GM19239 (cell line): Measurements from ENCODE around the gene APOL5.
"Not testable (repeated sequence)": the region's sequence is repeated elsewhere in the genome, so short reads cannot be mapped to it uniquely, and the experiment has no call there.

ENCODE experiments used
- DNase-seq: peaks from one replicate; pipeline ENCODE4 v3.0.0; 2011; ENCODE audit warnings: low spot score; ENCODE audit not compliant: insufficient read length
- FAIRE-seq: peaks from 2 replicates; lab custom pipeline; 2011; peaks lifted over from hg19 to GRCh38; lab: Jason Lieb, UNC

APOL5 gene

GRCh38 chr22:35708453-35708852 lies 9.2 kb upstream of the APOL5 start:
- DNase-seq (no peak), FAIRE-seq (no peak)

- FAIRE-seq: no peak
- DNase-seq: no peak
Observed at GRCh38 chr22:35708917-35709316, 8.8 kb upstream of the APOL5 start.

GRCh38 chr22:35711336-35711735 lies 6.3 kb upstream of the APOL5 start:
- FAIRE-seq: no peak
- no peak for DNase-seq

GRCh38 chr22:35712672-35713071 lies 5.0 kb upstream of the APOL5 start:
- FAIRE-seq (no peak), DNase-seq (no peak)

- DNase-seq (no peak), FAIRE-seq (no peak)
Observed at GRCh38 chr22:35719212-35719875, 1.7 kb downstream of the APOL5 start.

- FAIRE-seq (no peak), DNase-seq (no peak)
Observed at GRCh38 chr22:35721960-35722359, 4.3 kb downstream of the APOL5 start.

- no peak for FAIRE-seq
Observed at GRCh38 chr22:35725521-35725920, 7.8 kb downstream of the APOL5 start.

GRCh38 chr22:35726398-35726797 lies 8.7 kb downstream of the APOL5 start:
- FAIRE-seq (no peak), DNase-seq (no peak)

More at GRCh38 chr22:35725521-35725920, 7.8 kb downstream of the APOL5 start:
- no peak for DNase-seq

- DNase-seq (no peak), FAIRE-seq (no peak)
Observed at GRCh38 chr22:35726933-35727332, 9.3 kb downstream of the APOL5 start.

- DNase-seq: no peak
- FAIRE-seq: no peak
Observed at GRCh38 chr22:35727436-35727835, 9.8 kb downstream of the APOL5 start.

- no peak for DNase-seq
Observed at GRCh38 chr22:35728639-35729308, 11.1 kb downstream of the APOL5 start.

GRCh38 chr22:35729309-35729698 lies 11.6 kb downstream of the APOL5 start:
- no peak for FAIRE-seq

More at GRCh38 chr22:35728639-35729308, 11.1 kb downstream of the APOL5 start:
- FAIRE-seq: no peak

GRCh38 chr22:35731321-35731720 lies 13.6 kb downstream of the APOL5 start:
- no peak for FAIRE-seq
- no peak for DNase-seq

More at GRCh38 chr22:35729309-35729698, 11.6 kb downstream of the APOL5 start:
- DNase-seq: no peak

- FAIRE-seq: no peak
- DNase-seq: no peak
Observed at GRCh38 chr22:35732116-35732515, 14.4 kb downstream of the APOL5 start.

- FAIRE-seq (no peak), DNase-seq (no peak)
Observed at GRCh38 chr22:35733036-35733435, 15.4 kb downstream of the APOL5 start.

- no peak for DNase-seq
Observed at GRCh38 chr22:35733791-35734516, 16.3 kb downstream of the APOL5 start.

GRCh38 chr22:35734517-35734827 lies 16.8 kb downstream of the APOL5 start:
- no peak for FAIRE-seq
- DNase-seq: no peak

More at GRCh38 chr22:35733791-35734516, 16.3 kb downstream of the APOL5 start:
- no peak for FAIRE-seq

GRCh38 chr22:35735542-35735941 lies 17.9 kb downstream of the APOL5 start:
- no peak for FAIRE-seq

GRCh38 chr22:35736166-35736565 lies 18.5 kb downstream of the APOL5 start:
- DNase-seq (no peak), FAIRE-seq (no peak)

More at GRCh38 chr22:35735542-35735941, 17.9 kb downstream of the APOL5 start:
- no peak for DNase-seq

GRCh38 chr22:35736701-35737100 lies 19.0 kb downstream of the APOL5 start:
- no peak for FAIRE-seq
- no peak for DNase-seq

- DNase-seq, FAIRE-seq: not testable (repeated sequence)
Observed at GRCh38 chr22:35737886-35738285, 20.2 kb downstream of the APOL5 start.
